Measurements from ENCODE around the gene SMIM32. TPM values are rescaled to one million over a fixed set of nuclear protein-coding genes. Genes with fewer than 3 reads are reported as not detected.
A peak's percentile ranks its signal among the peaks of the same experiment; 100 is the strongest.

Gene SMIM32
- total RNA-seq, 1 experiment from 2014 or later = 0.37 TPM

GRCh38 chr5:136192015-136192525 is 892 bp downstream of the SMIM32 start:
- H3K9me3 Mint-ChIP-seq = no peaks in the 10 kb centered on the region
- peaks cover 7% of the 10 kb centered on the region for H3K36me3 Mint-ChIP-seq
- CTCF ChIA-PET = interaction anchor here (0.7 to 6.9 kb wide), 7 partner anchors 11 to 312 kb away, joined by 3 to 55 read pairs (median 4); no protein-coding TSS in a partner anchor
- H3K27me3 Mint-ChIP-seq (ENCODE audit: low read depth) = peaks cover 83% of the 10 kb centered on the region
- no peak overlapping the region for H3K27ac Mint-ChIP-seq
- H3K4me1 Mint-ChIP-seq = peaks cover 14% of the 10 kb centered on the region
- peak overlapping the region; percentile 71 for H3K4me3 Mint-ChIP-seq
- DNase-seq (ENCODE audit: low spot score) = no peak
- TF ChIP-seq NR3C1 (CRISPR knock-in tag; conservative IDR thresholded peaks at IDR 0.05; ENCODE audit: low read depth) (0 out of 2 replicates have a peak, but pooled peaks have one; percentile 29), NFATC4 (CRISPR knock-in tag; IDR thresholded peaks at IDR 0.05) (no peak), PRRX2 (CRISPR knock-in tag; IDR thresholded peaks at IDR 0.05) (no peak), ZNF671 (CRISPR knock-in tag; IDR thresholded peaks at IDR 0.05) (no peak), FOXK1 (CRISPR knock-in tag; IDR thresholded peaks at IDR 0.05) (0 out of 2 replicates have a peak, but pooled peaks have one; percentile 41), RELA (CRISPR knock-in tag; IDR thresholded peaks at IDR 0.05; ENCODE audit: borderline replicate concordance) (0 out of 2 replicates have a peak, but pooled peaks have one; percentile 67), FOXP1 (CRISPR knock-in tag; IDR thresholded peaks at IDR 0.05; ENCODE audit: borderline replicate concordance) (peak; percentile 75), TEAD4 (CRISPR knock-in tag; IDR thresholded peaks at IDR 0.05) (no peak), HMGA2 (CRISPR knock-in tag; IDR thresholded peaks at IDR 0.05) (no peak), NFE2L1 (CRISPR knock-in tag; IDR thresholded peaks at IDR 0.05) (no peak), CBFB (CRISPR knock-in tag; IDR thresholded peaks at IDR 0.05; ENCODE audit: low read depth) (no peak), SP1 (CRISPR knock-in tag; conservative IDR thresholded peaks at IDR 0.05) (peak; percentile 55; the same call in 1 of the 2 replicates)
- TF ChIP-seq, protein P1, sequence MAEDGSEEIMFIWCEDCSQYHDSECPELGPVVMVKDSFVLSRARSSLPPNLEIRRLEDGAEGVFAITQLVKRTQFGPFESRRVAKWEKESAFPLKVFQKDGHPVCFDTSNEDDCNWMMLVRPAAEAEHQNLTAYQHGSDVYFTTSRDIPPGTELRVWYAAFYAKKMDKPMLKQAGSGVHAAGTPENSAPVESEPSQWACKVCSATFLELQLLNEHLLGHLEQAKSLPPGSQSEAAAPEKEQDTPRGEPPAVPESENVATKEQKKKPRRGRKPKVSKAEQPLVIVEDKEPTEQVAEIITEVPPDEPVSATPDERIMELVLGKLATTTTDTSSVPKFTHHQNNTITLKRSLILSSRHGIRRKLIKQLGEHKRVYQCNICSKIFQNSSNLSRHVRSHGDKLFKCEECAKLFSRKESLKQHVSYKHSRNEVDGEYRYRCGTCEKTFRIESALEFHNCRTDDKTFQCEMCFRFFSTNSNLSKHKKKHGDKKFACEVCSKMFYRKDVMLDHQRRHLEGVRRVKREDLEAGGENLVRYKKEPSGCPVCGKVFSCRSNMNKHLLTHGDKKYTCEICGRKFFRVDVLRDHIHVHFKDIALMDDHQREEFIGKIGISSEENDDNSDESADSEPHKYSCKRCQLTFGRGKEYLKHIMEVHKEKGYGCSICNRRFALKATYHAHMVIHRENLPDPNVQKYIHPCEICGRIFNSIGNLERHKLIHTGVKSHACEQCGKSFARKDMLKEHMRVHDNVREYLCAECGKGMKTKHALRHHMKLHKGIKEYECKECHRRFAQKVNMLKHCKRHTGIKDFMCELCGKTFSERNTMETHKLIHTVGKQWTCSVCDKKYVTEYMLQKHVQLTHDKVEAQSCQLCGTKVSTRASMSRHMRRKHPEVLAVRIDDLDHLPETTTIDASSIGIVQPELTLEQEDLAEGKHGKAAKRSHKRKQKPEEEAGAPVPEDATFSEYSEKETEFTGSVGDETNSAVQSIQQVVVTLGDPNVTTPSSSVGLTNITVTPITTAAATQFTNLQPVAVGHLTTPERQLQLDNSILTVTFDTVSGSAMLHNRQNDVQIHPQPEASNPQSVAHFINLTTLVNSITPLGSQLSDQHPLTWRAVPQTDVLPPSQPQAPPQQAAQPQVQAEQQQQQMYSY (CRISPR knock-in tag; IDR thresholded peaks at IDR 0.05) = no peak
- TF ChIP-seq, protein P2, sequence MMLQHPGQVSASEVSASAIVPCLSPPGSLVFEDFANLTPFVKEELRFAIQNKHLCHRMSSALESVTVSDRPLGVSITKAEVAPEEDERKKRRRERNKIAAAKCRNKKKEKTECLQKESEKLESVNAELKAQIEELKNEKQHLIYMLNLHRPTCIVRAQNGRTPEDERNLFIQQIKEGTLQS (CRISPR knock-in tag; conservative IDR thresholded peaks at IDR 0.05) = no peak
- TF ChIP-seq, protein P3, sequence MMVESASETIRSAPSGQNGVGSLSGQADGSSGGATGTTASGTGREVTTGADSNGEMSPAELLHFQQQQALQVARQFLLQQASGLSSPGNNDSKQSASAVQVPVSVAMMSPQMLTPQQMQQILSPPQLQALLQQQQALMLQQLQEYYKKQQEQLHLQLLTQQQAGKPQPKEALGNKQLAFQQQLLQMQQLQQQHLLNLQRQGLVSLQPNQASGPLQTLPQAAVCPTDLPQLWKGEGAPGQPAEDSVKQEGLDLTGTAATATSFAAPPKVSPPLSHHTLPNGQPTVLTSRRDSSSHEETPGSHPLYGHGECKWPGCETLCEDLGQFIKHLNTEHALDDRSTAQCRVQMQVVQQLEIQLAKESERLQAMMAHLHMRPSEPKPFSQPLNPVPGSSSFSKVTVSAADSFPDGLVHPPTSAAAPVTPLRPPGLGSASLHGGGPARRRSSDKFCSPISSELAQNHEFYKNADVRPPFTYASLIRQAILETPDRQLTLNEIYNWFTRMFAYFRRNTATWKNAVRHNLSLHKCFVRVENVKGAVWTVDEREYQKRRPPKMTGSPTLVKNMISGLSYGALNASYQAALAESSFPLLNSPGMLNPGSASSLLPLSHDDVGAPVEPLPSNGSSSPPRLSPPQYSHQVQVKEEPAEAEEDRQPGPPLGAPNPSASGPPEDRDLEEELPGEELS (CRISPR knock-in tag; IDR thresholded peaks at IDR 0.05) = 0 out of 2 replicates have a peak, but pooled peaks have one; percentile 52
- ATAC-seq = peak; percentile 29
- POLR2A ChIA-PET = no interaction called here

DNA sequence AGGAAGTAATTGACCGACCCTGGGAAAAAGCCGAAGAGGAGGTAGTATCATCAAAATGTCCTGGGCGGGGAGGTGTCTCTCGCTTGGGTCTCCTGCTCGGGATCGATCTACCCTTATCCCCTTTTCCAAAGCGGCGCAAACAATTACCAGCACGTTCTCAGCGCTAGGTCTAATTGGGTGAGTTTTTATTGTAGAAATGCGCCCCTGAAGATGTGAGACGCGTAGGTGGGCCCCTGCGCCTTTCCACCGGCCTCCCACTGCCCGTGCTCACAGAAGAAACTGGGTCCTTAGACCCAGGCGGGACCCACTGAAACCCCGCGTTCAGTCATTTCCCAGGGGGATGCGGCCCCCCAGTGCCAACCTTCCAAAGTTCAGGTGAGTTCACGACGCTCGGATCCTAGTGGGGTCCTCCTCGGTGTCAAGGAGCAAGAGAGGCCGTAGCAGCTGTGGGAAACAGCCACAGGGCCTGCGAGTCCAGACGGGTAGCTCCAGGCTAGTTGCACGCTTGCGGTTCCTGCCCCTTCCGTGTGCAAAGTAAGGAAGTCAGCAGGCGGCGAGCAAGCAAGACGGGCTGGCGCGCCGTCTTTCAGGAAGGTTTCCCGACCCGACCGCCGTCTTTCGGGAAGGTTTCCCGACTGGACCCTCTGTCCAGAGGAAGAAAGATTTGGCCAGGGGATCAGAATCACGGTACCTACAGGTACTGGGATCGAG is 1.5 kb downstream of the SMIM32 start:
- H3K4me1 Mint-ChIP-seq = peaks cover 14% of the 10 kb centered on the region
- H3K27ac Mint-ChIP-seq = no peak overlapping the region
- peaks cover 7% of the 10 kb centered on the region for H3K36me3 Mint-ChIP-seq
- peak overlapping the region; percentile 71 for H3K4me3 Mint-ChIP-seq
- DNase-seq (ENCODE audit: low spot score) (peak; percentile 53), ATAC-seq (peak; percentile 34)
- no peaks in the 10 kb centered on the region for H3K9me3 Mint-ChIP-seq
- no peak for TF ChIP-seq ZNF138 (CRISPR knock-in tag; conservative IDR thresholded peaks at IDR 0.05)
- no peak for TF ChIP-seq TCF7 (CRISPR knock-in tag; IDR thresholded peaks at IDR 0.05; ENCODE audit: low read depth)
- TF ChIP-seq, protein P4, sequence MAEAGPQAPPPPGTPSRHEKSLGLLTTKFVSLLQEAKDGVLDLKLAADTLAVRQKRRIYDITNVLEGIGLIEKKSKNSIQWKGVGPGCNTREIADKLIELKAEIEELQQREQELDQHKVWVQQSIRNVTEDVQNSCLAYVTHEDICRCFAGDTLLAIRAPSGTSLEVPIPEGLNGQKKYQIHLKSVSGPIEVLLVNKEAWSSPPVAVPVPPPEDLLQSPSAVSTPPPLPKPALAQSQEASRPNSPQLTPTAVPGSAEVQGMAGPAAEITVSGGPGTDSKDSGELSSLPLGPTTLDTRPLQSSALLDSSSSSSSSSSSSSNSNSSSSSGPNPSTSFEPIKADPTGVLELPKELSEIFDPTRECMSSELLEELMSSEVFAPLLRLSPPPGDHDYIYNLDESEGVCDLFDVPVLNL (CRISPR knock-in tag; IDR thresholded peaks at IDR 0.05; ENCODE audit: borderline replicate concordance, low read depth) = 0 out of 2 replicates have a peak, but pooled peaks have one; percentile 3
- TF ChIP-seq GABPB1 (CRISPR knock-in tag; IDR thresholded peaks at IDR 0.05) = no peak
- ChIA-PET CTCF (interaction anchor here (0.7 to 6.9 kb wide), 8 partner anchors 11 to 311 kb away, joined by 3 to 55 read pairs (median 4); no protein-coding TSS in a partner anchor), POLR2A (no interaction called here)
- H3K27me3 Mint-ChIP-seq (ENCODE audit: low read depth) = peaks cover 76% of the 10 kb centered on the region
